ENCODE measurements around the gene CNOT10.
A peak's percentile ranks its signal among the peaks of the same experiment; 100 is the strongest.

CNOT10 gene

GRCh38 chr3:32820430-32820829 is 135.4 kb downstream of the CNOT10 start:
- no peak for DNase-seq

GRCh38 chr3:32820971-32821685 is 136.1 kb downstream of the CNOT10 start:
- no peak for DNase-seq

GRCh38 chr3:32821686-32822296 is 136.8 kb downstream of the CNOT10 start:
- DNase-seq, result peak in 1 of 2 experiments; percentile 8

- DNase-seq, result no peak
Observed at GRCh38 chr3:32822609-32823498, 137.9 kb downstream of the CNOT10 start.

Measured in NCI-H524 (cell line).